Suppressor macrophage treated with lipopolysaccharide for 4 hours (primary cell): ENCODE data around the gene KCNE5.
"Not testable (repeated sequence)": the region's sequence is repeated elsewhere in the genome, so short reads cannot be mapped to it uniquely, and the experiment has no call there.

Experiments used
- DNase-seq: peaks from one replicate; pipeline ENCODE4 v3.0.0-alpha.2; 2020

The KCNE5 gene

DNA sequence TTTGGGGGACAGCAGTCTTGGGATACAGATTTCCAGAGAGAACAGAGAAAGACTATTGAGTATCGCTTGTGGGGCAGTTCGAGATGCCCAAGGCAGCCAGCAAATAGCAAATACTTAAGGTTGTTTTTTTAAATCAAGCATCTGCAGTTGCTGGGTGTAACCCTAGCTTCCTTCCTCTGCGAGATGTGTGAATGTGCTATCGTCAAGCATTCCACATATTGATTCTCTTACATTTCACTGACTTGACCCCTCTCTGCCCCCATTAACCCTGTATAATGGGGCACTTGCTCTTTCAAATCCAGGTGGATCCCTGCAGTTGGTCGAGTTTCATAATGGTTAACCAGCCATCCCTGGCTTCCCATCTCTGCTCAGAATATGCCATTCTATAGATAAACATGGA, 23.5 kb downstream of the KCNE5 start:
- no peak for DNase-seq

DNA sequence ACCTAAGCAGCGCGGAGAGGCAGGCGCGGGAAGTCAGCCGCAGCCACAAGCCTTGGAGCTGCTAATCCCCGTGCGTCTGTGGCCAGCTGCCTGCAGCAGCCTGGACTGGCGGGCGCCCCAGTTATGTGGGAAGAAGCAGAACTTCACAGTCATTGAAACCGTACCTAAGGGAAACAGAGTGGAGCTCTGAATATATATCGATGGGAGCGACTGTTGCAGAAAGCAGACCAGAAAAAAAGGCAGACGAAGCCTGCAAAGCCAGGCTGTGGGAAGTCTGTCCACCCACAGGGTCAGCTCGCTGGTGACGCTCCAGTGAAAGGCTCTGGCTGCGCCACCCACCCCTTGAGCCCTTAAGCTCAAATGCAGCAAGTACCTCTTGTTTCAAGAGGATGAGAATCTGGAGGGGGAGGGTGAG, 24.7 kb downstream of the KCNE5 start:
- peak; percentile 11 for DNase-seq

DNA sequence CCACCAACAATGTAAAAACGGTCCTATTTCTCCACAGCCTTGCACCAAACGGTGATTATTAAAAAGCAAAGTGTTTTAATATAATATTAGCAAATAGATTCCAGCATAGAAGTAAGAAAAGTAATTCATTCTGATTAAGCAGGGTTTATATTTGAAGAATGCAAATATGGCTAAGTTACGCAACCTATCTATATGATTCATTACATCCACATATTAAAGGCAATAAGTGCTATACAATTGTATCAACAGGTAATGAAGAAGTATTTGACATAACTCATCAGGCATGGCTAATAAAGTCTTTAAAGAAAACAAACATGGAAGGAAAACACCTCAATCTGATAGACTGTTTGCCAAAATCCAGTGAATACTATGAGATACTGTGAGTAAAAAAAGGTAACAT, 29.0 kb downstream of the KCNE5 start:
- no peak for DNase-seq

DNA sequence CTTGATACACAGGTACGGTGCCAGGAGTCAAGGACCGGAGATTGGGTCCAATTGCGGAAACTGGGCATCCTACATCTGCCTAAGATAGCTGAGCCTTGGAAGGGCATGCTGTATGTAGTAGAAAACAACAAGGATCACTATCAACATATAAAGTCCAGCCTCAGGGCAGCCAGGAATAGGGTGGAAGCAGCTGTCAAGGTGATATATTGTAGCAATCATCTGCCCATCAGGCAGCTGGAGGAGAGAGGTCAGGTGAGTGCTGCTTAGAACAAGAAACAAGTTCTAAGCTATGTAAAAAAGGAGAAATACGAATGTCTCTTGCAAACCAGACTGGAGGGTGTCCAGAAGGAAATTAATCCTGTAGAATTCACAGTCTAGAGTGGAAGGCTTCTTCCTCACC, 34.8 kb downstream of the KCNE5 start:
- no peak for DNase-seq

DNA sequence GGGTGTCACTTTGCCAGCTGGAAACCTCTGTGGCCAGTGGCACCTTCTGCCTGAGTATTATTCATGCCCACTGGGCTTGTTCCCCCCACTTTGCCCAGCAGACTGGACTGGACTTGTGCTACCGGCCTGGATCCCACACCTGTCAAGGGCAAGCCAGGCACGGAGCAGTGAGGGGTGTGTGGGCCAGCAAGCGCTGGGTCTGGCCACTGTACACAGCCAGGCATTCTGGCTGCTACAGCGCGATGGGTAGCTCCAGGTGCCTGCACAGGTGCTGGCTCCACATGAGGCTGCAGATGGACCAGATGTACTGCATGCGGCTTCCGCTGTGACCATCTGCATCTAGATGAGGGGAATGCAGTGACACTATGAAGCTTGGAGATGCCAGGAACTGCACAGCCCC, 39.5 kb downstream of the KCNE5 start:
- no peak for DNase-seq

DNA sequence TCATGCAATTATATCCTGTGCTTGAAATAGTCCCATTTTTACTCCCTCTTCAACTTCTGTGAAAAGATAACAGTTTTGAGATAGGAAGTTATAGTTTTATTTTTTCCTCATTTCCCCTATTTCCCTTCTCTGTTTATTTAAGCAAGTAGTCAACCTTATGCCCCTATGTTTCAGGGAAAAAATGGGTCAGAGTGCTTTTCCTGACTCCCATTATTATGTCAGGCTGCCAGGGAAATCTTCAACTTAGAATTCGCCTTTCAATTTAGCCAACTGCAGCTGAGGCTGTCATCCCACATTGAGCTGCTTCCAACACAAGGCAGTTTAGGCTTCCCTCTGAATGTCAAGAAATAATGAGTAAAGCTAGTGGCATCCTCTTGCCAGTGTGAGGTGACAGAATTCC, 46.1 kb downstream of the KCNE5 start:
- no peak for DNase-seq

DNA sequence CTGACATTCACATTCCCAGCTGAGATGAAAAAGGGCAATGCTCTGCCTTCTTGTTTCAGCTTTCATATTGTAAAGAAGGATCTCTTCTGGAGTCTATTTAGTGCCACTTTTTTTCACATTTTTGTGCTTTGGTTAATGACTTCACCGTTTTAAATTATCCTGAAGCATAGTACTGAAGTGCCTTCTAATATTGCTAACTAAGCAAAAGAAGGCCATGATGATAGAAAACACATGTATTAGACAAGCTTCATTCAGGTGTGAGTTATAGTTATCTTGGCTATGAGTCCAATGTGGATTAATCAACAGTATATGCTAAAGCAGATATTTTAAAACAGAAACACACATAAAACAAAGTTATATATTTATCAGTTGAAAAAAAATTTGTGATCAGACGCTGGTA, 47.9 kb downstream of the KCNE5 start:
- DNase-seq, result no peak

DNA sequence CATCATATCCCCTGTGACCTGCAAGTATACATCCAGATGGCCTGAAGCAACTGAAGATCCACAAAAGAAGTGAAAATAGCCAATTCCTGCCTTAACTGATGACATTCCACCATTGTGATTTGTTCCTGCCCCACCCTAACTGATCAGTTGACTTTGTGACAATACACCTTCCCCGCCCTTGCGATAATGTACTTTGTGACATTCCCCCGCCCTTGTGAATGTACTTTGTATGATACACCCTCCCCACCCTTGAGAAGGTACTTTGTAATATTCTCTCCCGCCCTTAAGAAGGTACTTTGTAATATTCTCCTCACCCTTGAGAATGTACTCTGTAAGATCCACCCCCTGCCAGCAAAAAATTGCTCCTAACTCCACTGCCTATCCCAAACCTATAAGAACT, 48.9 kb downstream of the KCNE5 start:
- not testable (repeated sequence) for DNase-seq
